BE2C (cell line): ENCODE measurements around the gene DOCK9.

Experiments
- DNase-seq: peaks from one replicate; pipeline ENCODE4 v3.0.0-alpha.2; 2020
- H3K27me3 ChIP-seq: fragments of 250-450 bp; sonication (Bioruptor Pico); 2 replicates; pipeline ENCODE4 v1.5.1; 2020; ENCODE audit warnings: mild to moderate bottlenecking
- H3K36me3 ChIP-seq: fragments of 250-450 bp; sonication (Bioruptor Pico); 2 replicates; pipeline ENCODE4 v1.5.1; 2020; ENCODE audit warnings: mild to moderate bottlenecking
- H3K4me1 ChIP-seq: fragments of 250-450 bp; sonication (Bioruptor Pico); 2 replicates; pipeline ENCODE4 v1.5.1; 2020
- H3K4me3 ChIP-seq: 2 replicates; pipeline ENCODE4 v1.5.1; 2011; ENCODE audit warnings: low read depth, low read length
- H3K9me3 ChIP-seq: fragments of 250-450 bp; sonication (Bioruptor Pico); 2 replicates; pipeline ENCODE4 v1.5.1; 2020
- CTCF ChIP-seq: IDR thresholded peaks from 2 replicates; pipeline ENCODE4 v1.5.1; 2012; ENCODE audit warnings: mild to moderate bottlenecking, low read depth, low read length

The DOCK9 gene

GRCh38 chr13:98821372-98822224 lies 156.3 kb downstream of the DOCK9 start:
- Histone ChIP-seq H3K4me1 (peaks cover 13% of the 10 kb centered on the region), H3K27me3 (no peaks in the 10 kb centered on the region), H3K9me3 (no peaks in the 10 kb centered on the region), H3K4me3 (0 out of 2 replicates have a peak overlapping the region, but pooled peaks have one; percentile 7), H3K36me3 (no peaks in the 10 kb centered on the region)
- no peak for TF ChIP-seq CTCF
- DNase-seq = no peak

- no peaks in the 10 kb centered on the region for H3K36me3 ChIP-seq
- no peaks in the 10 kb centered on the region for H3K27me3 ChIP-seq
Measured at GRCh38 chr13:98820744-98821371, 157.0 kb downstream of the DOCK9 start.

GRCh38 chr13:98820300-98820699 lies 157.6 kb downstream of the DOCK9 start:
- Histone ChIP-seq H3K27me3 (no peaks in the 10 kb centered on the region), H3K9me3 (no peaks in the 10 kb centered on the region), H3K4me1 (peaks cover 13% of the 10 kb centered on the region), H3K4me3 (no peak overlapping the region), H3K36me3 (no peaks in the 10 kb centered on the region)
- no peak for TF ChIP-seq CTCF
- no peak for DNase-seq

More at GRCh38 chr13:98820744-98821371, 157.0 kb downstream of the DOCK9 start:
- no peak for DNase-seq
- no peaks in the 10 kb centered on the region for H3K9me3 ChIP-seq
- H3K4me1 ChIP-seq = peaks cover 13% of the 10 kb centered on the region
- no peak overlapping the region for H3K4me3 ChIP-seq
- no peak for TF ChIP-seq CTCF

- no peak for DNase-seq
- H3K9me3 ChIP-seq = no peaks in the 10 kb centered on the region
- H3K27me3 ChIP-seq = no peaks in the 10 kb centered on the region
- peaks cover 13% of the 10 kb centered on the region for H3K4me1 ChIP-seq
- no peak overlapping the region for H3K4me3 ChIP-seq
- H3K36me3 ChIP-seq = no peaks in the 10 kb centered on the region
- no peak for TF ChIP-seq CTCF
Measured at GRCh38 chr13:98819382-98820010, 158.4 kb downstream of the DOCK9 start.

GRCh38 chr13:98816406-98816805 lies 161.5 kb downstream of the DOCK9 start:
- Histone ChIP-seq H3K4me3 (no peak overlapping the region), H3K27me3 (no peaks in the 10 kb centered on the region), H3K36me3 (no peaks in the 10 kb centered on the region), H3K9me3 (no peaks in the 10 kb centered on the region), H3K4me1 (peaks cover 5% of the 10 kb centered on the region)
- TF ChIP-seq CTCF = no peak
- no peak for DNase-seq
